ENCODE results near the gene SLC35F1. TPM values are rescaled to one million over a fixed set of nuclear protein-coding genes. Genes with fewer than 3 reads are reported as not detected.
A peak's percentile ranks its signal among the peaks of the same experiment; 100 is the strongest.

SLC35F1 gene
- total RNA-seq, 1 donor from 2014 or later = 24.3 TPM

DNA sequence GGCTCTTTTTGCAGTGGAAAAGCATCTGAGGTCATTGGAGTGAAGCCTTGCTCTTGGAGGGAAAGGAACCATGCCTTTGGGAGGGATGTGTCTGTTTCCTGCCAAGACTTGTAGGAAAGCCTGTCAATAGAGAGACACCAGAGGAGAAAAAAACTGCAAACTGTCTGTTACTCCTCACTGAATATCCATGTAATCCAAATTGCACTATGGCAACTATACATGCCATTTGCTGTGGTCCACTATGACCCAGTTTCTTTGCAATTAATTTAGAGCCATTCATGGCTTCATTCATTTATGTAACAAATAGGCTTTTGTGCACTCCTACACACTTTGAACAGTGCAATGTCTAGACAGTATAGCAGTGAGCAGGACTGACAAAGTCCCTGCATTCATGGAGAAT, 296.5 kb downstream of the SLC35F1 start:
- TF ChIP-seq EZH2 (IDR thresholded peaks at IDR 0.05) = no peak
- Histone ChIP-seq H3K27me3 (no peaks in the 10 kb centered on the region), H2AFZ (replicated peaks) (no peak overlapping the region), H3K4me1 (peaks cover 4% of the 10 kb centered on the region), H3K9me3 (ENCODE audit: low read depth) (no peaks in the 10 kb centered on the region), H3K36me3 (no peaks in the 10 kb centered on the region), H3K79me2 (ENCODE audit: low read depth) (no peaks in the 10 kb centered on the region), H3K9ac (no peak overlapping the region), H3K4me2 (no peak overlapping the region), H3K4me3 (no peak overlapping the region), H4K20me1 (ENCODE audit: low read depth) (no peaks in the 10 kb centered on the region), H3K27ac (no peak overlapping the region), H3F3A (ENCODE audit: low read depth) (no peaks in the 10 kb centered on the region)
- Mint-ChIP-seq H3K36me3 (peaks cover 15% of the 10 kb centered on the region), H3K4me1 (peaks cover 49% of the 10 kb centered on the region), H3K27me3 (ENCODE audit: insufficient read depth, low read depth) (peaks cover 7% of the 10 kb centered on the region), H3K27ac (peak overlapping the region; percentile 92), H3K4me3 (no peak overlapping the region), H3K9me3 (peaks cover 10% of the 10 kb centered on the region)
- DNase-seq (ENCODE audit: low spot score) = no peak

GRCh38 chr6:118206221-118206620, 299.2 kb downstream of the SLC35F1 start:
- peaks cover 7% of the 10 kb centered on the region for H3K9me3 Mint-ChIP-seq
- no peak overlapping the region for H3K27ac ChIP-seq
- H3K4me3 ChIP-seq = no peak overlapping the region
- H3K9me3 ChIP-seq (ENCODE audit: low read depth) = no peaks in the 10 kb centered on the region
- no peak overlapping the region for H2AFZ ChIP-seq (replicated peaks)
- no peak overlapping the region for H3K27ac Mint-ChIP-seq
- DNase-seq (ENCODE audit: low spot score) = no peak
- H3K4me1 Mint-ChIP-seq = peaks cover 40% of the 10 kb centered on the region
- H3K4me1 ChIP-seq = peaks cover 14% of the 10 kb centered on the region
- H3K4me3 Mint-ChIP-seq = no peak overlapping the region
- peaks cover 7% of the 10 kb centered on the region for H3K27me3 Mint-ChIP-seq (ENCODE audit: insufficient read depth, low read depth)
- TF ChIP-seq EZH2 (IDR thresholded peaks at IDR 0.05) = no peak
- TF ChIP-seq CTCF (IDR thresholded peaks at IDR 0.05) = no peak
- TF ChIP-seq EZH2phosphoT487 (IDR thresholded peaks at IDR 0.05) = no peak
- H3F3A ChIP-seq (ENCODE audit: low read depth) = no peaks in the 10 kb centered on the region
- H3K4me2 ChIP-seq = no peak overlapping the region
- H4K20me1 ChIP-seq (ENCODE audit: low read depth) = no peaks in the 10 kb centered on the region
- H3K9ac ChIP-seq = no peak overlapping the region
- no peaks in the 10 kb centered on the region for H3K36me3 ChIP-seq
- H3K36me3 Mint-ChIP-seq = peaks cover 14% of the 10 kb centered on the region
- H3K79me2 ChIP-seq (ENCODE audit: low read depth) = no peaks in the 10 kb centered on the region
- no peaks in the 10 kb centered on the region for H3K27me3 ChIP-seq

GRCh38 chr6:118207947-118208346, 300.9 kb downstream of the SLC35F1 start:
- TF ChIP-seq CTCF (IDR thresholded peaks at IDR 0.05) (no peak), EZH2 (IDR thresholded peaks at IDR 0.05) (no peak), EZH2phosphoT487 (IDR thresholded peaks at IDR 0.05) (no peak)
- H4K20me1 ChIP-seq (ENCODE audit: low read depth) = no peaks in the 10 kb centered on the region
- peaks cover 14% of the 10 kb centered on the region for H3K4me1 ChIP-seq
- no peak overlapping the region for H3K4me3 ChIP-seq
- H3K79me2 ChIP-seq (ENCODE audit: low read depth) = no peaks in the 10 kb centered on the region
- no peaks in the 10 kb centered on the region for H3K27me3 ChIP-seq
- Mint-ChIP-seq H3K36me3 (peaks cover 14% of the 10 kb centered on the region), H3K4me1 (peaks cover 34% of the 10 kb centered on the region), H3K27me3 (ENCODE audit: insufficient read depth, low read depth) (peaks cover 7% of the 10 kb centered on the region), H3K27ac (peak overlapping the region; percentile 57), H3K9me3 (peaks cover 7% of the 10 kb centered on the region), H3K4me3 (no peak overlapping the region)
- no peaks in the 10 kb centered on the region for H3K36me3 ChIP-seq
- no peak overlapping the region for H2AFZ ChIP-seq (replicated peaks)
- no peak overlapping the region for H3K4me2 ChIP-seq
- H3K9ac ChIP-seq = no peak overlapping the region
- H3K27ac ChIP-seq = no peak overlapping the region
- no peak for DNase-seq (ENCODE audit: low spot score)
- H3F3A ChIP-seq (ENCODE audit: low read depth) = no peaks in the 10 kb centered on the region
- no peaks in the 10 kb centered on the region for H3K9me3 ChIP-seq (ENCODE audit: low read depth)

DNA sequence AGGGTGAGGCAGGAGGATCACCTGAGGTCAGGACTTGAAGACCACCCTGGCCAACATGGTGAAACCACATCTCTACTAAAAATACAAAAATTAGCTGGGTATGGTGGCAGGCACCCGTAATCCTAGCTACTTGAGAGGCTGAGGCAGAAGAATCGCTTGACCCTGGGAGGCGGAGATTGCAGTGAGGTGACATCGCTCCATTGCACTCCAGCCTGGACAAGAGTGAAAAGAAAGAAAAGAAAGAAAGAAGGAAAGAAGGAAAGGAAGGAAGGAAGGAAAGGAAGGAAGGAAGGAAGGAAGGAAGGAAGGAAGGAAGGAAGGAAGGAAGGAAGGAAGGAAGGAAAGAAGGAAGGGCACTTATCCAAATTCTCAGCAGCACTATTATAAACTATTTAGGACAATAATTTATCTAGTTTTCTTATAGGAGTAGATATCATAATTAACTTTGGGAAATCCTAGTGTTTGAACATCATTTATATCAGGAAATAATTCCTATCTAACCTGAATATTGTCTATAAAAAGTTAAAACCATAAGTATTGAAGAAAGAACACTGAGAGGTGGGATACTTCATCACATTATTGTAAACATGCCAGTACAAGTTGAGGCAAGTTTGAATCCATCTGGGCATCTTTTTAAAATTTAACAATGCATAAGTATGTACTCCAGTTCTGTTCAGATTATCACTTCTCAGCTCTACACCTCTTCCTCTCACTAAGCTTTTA, 305.5 kb downstream of the SLC35F1 start:
- H3K4me2 ChIP-seq = no peak overlapping the region
- H3K79me2 ChIP-seq (ENCODE audit: low read depth) = no peaks in the 10 kb centered on the region
- Mint-ChIP-seq H3K9me3 (peaks cover 6% of the 10 kb centered on the region), H3K4me1 (peaks cover 22% of the 10 kb centered on the region), H3K4me3 (no peak overlapping the region), H3K27me3 (ENCODE audit: insufficient read depth, low read depth) (peaks cover 2% of the 10 kb centered on the region), H3K27ac (no peak overlapping the region), H3K36me3 (peaks cover 12% of the 10 kb centered on the region)
- H3K36me3 ChIP-seq = no peaks in the 10 kb centered on the region
- no peak overlapping the region for H3K27ac ChIP-seq
- H3F3A ChIP-seq (ENCODE audit: low read depth) = no peaks in the 10 kb centered on the region
- no peak overlapping the region for H3K4me3 ChIP-seq
- H3K27me3 ChIP-seq = no peaks in the 10 kb centered on the region
- H3K4me1 ChIP-seq = peaks cover 11% of the 10 kb centered on the region
- H2AFZ ChIP-seq (replicated peaks) = no peak overlapping the region
- H3K9ac ChIP-seq = no peak overlapping the region
- no peak for DNase-seq (ENCODE audit: low spot score)
- no peaks in the 10 kb centered on the region for H4K20me1 ChIP-seq (ENCODE audit: low read depth)
- TF ChIP-seq EZH2phosphoT487 (IDR thresholded peaks at IDR 0.05) (no peak), EZH2 (IDR thresholded peaks at IDR 0.05) (no peak), CTCF (IDR thresholded peaks at IDR 0.05) (no peak)
- H3K9me3 ChIP-seq (ENCODE audit: low read depth) = no peaks in the 10 kb centered on the region
